Hematopoietic multipotent progenitor cell treated with erythropoietin and hydrocortisone succinate and interleukin-3 and kit ligand, for 4 days (in vitro differentiated cells): ENCODE results near the gene RPS17.
"Not testable (repeated sequence)": the region's sequence is repeated elsewhere in the genome, so short reads cannot be mapped to it uniquely, and the experiment has no call there.

Source experiments
- DNase-seq: peaks from one replicate; pipeline ENCODE4 v3.0.0-alpha.2; 2015

The RPS17 gene

DNA sequence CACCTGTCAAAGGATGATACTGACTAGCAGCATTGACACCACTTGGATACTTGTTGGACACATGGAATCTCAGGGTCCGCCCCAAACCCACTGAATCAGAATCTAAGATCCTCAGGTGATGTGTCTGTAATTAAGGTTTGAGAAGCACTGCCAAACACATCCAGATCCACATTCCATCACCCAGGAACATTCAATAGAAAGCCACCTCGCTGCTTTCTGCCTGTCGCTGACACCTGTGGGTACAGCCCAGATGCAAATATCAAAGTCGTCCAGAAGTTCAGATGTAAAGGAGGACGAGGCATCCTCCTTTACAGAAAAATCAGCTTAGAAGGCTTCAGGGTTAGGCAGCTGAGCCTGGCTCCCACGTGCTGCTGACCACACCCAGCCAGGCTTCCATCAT is 5.2 kb upstream of the RPS17 start:
- DNase-seq = no peak

DNA sequence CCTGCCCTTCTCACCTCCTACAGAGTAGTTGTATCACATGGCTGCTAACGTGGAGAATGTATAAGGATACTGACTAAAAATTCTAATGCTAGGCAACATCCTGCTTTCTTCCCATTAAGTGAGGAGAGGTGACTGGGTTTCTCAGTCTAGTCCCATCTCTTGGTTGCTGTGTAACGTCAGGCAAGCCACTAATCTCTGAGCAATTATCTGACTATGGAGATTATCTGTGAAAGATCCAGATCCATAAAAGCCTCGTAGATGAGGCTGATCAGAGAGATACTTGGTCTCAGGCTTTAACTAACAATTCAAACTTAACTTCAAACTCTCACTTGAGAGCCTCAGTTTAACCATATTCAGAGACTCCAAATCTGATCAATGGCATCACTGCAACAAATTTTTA is 4.7 kb upstream of the RPS17 start:
- DNase-seq = no peak

DNA sequence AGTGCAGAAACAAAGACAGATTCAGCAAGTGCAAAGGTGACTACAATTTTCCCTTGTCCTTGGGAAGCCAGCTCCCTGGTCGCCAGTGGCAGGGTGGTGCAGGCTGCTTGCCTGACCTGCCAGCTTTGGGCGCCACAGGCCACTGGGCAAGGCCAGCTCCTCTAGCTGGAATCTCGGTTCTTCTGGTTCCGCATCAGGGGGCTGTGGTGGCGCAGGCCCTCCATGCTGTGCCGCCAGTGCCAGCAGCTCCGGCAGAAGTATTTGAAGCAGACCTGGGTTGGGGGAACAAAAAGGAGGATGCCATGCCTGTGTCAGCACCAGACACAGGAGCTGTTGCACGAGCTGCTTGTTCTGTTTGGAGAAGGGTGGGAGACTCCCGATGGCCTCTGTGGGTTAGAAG is 4.2 kb upstream of the RPS17 start:
- DNase-seq = no peak

DNA sequence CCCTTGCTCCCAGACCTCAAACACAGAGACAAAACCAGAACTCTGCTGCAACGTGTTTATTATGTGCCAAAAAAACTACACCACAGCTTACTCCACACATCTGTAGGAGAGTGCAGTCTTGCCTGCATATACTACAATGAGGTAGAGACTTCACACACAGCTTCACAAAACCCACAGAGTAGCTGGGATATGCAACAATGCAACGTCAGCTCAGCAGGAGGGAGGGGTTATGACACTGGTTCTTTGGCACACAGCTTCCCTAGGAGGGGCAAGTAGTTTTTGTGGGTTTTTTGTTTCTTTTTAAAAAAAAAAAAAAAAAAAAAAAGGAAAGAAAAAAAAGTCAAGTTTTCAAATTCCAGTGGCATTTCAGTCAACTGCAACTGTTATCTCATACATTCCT is 2.9 kb upstream of the RPS17 start:
- peak; percentile 80 for DNase-seq

DNA sequence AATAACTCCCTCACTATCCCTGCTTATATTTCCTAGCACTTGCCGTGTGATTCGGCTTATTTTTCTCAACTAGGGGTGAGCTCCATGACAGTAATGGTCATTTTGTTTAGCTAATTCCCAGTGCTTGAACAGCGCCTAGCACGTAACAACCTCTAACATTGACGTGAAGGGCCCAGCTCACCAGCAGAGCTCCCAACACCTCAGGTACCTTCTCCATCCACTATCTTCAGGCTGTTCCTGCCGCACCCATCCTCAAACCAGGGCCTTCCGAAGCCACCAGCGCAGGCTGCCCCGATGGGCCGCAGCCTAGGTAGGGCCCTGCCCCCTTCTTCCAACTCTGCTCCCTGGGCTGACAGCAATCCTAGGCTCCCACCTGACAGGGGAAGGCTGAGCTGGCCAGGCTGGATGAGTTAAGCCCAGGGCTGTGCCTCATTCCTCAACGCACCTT is 751 bp upstream of the RPS17 start:
- peak; percentile 39 for DNase-seq

DNA sequence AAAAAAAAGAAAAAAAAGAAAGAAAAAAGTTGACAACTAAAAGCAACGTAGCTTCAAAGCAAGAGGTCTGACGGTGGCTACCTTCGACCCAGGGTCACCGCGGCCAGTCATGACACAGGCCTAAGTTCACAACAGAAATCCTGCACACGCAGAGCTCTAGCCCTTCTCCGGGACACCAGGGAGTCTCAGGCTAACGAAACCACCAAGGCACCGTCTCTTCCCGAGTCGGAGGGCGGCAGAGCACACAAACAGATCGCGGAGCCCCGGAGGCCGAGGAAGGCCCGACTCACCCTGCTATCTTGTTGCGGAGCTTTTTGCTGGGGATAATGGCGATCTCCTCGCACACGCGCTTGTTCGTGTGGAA is 584 bp downstream of the RPS17 start:
- DNase-seq = peak; percentile 36

DNA sequence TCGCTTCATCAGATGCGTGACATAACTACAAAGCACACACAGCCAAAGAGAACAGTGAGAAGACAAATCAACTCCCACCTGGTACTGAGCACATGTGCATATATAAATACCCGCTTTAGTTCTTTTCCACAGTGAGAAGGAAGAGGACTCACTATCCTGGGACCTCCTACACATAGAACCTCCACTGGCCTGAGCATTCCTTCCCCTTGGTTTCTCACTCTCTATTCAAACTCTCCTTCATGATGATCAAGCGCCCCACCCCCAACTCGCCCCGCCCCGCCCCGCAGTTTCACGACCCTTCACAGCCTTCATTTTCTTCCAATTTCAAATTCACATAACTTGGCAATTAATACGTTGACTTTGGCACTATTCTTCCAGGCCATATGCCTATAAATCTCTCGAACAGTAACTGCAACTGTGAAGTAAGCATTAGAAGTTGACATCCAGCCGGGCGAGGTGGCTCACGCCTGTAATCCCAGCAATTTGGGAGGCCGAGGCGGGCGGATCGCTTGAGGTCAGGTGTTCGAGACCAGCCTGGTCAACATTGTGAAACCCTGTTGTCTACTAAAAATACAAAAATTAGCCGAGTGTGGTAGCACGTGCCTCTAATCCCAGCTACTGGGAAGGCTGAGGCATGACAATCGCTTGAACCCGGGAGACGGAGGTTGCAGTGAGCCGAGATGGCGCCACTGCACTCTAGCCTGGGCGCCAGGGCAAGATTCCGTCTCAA is 1.1 kb downstream of the RPS17 start:
- peak; percentile 45 for DNase-seq

DNA sequence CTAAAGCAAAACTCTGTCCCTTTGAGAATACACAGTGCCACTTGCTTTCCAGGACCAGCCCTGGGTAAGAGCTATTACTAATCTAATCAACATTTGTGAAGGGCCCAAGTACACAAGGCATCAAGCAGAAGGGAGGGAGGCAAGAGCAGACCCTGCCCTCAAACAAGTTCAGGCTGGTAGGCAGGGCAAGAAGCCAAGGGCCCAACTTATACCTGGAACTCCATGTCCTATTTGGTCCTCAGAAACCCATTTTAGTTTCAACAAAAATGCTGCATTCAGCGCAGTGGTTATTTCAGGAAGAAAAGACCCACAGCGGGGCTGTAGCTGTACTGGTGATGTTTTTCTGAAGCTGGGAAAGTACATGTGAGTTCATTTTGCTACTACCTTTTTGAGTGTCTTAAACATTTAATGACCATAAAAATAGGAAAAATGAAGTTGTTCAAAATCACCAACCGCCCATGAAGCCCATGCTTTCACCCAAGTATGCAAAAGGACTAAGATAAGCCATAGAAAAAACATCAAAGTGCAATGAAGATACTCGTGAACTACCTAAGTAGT is 2.8 kb downstream of the RPS17 start:
- no peak for DNase-seq

DNA sequence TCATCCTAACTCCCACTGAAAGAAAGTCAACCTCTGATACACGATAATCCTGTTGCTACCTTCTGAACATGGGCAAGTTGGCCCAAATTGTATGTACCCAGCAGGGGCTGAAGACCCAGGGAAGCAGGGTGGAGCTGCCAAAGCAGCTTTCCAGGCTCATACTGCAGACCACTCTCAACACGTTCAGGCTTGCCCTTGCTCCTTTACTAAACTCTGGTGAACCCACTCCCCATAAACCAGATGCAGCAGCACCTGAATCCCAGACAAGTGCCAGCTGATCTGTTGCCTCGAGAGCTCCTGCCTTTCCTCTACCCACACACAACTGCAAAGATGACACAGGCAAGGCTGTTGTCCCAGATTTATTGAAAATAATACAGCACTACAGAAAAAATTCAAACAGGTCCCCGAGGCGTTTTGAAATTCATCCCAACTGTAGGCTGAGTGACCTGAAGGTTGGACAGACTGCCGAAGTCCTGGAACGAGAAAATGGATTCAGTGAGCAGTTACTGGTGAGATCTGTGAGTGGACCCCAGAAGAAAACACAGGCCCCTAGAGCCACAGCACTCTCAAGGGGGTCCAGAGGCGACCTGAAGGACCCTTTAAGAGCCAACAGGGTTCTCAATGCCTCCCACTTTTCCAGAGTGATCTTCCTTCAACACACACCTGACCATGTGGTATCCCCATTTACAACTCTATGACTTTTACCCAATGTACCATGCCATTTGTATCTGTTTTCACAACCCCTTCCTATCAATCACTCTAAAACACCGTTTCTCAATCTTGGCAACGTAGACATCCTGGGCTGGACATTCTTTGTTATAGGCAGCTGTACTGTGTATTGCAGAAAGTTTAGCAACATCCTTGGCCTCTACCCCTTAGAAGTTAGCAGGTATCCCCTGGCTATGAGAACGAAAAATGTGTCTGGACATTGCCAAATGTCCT is 3.6 kb downstream of the RPS17 start:
- no peak for DNase-seq

DNA sequence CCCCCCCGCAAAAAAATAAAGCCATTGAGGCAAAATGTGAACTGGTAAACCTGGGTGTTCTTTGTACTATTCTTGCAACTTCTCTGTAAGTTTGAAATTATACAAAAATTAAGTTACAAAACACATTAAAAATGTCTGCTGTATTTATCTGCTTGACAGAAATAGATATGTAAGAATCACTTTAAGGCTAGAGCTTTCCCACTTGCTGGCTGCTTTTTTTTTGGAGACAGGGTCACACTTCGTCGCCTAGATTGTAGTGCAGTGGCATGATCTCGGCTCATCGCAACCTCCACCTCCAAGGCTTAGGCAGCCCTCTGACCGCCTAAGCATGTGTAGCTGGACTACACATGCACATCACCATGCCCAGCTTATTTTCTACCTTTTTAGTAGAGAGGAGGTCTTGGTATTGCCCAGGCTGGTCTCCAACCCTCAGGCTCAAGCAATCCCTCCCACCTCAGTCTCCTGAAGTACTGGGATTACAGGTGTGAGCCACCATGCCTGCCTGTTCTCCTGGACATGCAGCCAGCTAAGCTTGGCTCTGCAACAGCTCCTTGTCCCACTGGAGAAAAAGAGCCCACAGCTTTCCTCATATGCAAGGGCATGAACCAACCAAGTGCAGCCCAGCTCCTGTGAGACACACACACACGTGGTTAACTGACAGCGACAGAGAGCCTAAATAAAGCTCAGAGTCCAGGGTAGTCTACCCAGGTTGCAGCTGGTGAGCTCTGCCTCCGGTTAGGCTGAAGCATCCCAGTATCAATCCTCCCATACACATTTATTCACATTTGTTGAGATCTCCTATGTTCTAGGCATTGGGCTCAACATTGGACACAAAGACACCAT is 4.5 kb downstream of the RPS17 start:
- no peak for DNase-seq

DNA sequence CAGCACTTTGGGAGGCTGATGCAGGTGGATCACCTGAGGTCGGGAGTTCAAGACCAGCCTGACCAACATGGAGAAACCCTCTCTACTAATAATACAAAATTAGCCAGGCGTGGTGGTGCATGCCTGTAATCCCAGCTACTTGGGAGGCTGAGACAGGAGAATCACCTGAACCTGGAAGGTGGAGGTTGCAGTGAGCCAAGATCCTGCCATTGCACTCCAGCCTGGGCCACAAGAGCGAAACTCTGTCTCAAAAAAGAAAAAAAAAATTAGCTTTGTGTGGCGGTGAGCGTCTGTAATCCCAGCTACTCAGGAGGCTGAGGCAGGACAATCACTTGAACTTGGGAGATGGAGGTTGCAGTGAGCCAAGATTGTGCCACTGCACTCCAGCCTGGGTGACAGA is 5.1 kb downstream of the RPS17 start:
- not testable (repeated sequence) for DNase-seq

DNA sequence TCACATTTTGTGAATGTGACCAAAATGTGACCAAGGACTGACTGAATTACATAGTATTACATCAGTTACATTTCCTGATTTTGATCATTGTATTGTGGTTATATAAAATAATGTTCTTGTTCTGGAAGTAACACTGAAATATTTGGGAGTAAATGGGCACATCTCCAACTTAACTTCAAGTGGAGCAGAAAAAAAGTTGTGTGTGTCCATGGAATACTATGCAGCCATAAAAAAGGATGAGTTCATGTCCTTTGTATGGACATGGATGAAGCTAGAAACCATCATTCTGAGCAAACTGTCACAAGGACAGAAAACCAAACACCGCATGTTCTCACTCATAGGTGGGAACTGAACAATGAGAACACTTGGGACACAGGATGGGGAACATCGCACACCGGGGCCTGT is 5.8 kb downstream of the RPS17 start:
- not testable (repeated sequence) for DNase-seq

DNA sequence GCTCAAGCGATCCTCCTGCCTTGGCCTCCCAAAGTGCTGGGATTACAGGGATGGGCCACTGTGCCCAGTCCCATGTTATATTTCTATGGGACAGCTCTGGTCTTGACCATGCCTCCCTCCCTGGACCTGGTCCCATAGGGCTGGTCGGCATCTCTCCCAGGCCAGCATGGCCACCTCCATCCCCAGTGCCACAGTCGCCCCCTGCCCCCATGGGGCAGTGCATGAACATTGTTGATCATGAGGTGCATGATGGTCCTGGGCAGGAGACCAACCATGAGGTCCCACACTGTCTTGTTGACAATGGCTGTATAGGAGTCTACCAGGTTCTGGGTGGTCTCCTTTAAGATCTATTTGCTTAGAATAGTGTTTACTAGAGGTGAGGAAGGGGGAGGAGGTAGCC is 6.5 kb downstream of the RPS17 start:
- DNase-seq = no peak

DNA sequence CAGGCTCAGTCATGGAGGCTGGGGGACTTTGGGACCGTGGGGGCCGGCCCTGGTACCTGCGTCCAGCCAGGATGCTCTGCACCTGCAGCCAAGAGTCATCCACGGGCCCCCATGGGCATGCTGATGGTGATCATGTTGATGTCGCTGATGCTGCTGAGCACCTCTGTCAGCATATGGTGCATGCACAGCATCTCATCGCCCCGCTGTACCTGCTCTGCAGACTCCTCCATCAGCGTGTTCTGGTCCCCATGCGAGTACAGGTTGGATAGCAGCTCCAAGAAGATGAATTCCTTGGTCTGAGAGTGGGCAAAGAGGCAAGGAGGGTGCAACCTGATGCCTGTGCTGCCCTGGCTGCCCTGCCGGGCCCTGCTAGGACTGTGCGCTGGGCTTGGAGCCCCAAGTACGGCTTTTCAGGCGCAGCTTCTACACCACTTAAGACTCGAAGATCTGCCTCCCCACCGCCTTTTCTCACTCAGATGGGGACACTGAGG is 7.2 kb downstream of the RPS17 start:
- DNase-seq = no peak

DNA sequence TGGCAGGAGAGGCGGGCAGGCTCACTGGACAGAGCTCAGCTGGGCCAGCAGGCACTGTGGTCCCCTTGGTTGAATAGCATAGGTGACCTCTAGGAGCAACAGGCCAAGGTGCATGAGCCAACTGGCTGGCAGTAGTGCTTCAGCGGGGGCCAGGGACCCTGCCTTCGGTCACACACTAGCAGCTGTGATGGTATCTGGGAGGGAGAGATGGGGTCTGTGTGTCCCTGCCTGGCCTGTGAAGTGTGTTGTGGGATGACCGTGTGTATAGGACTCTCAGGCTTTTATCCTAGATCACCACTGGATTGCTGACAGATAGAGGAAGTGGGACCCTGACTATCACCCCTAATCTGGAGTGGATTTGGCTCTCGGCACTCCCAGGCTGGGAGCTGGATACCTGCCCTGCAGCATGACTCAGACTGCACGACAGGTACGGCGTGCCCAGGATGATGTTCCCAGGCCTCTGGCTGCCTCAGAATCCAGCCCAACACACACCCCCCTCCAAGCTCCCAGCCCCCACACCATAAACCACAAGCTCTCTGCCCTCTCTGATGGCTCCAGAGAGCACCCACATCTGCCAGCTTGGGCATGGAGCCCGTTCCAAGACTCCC is 7.8 kb downstream of the RPS17 start:
- DNase-seq = no peak

DNA sequence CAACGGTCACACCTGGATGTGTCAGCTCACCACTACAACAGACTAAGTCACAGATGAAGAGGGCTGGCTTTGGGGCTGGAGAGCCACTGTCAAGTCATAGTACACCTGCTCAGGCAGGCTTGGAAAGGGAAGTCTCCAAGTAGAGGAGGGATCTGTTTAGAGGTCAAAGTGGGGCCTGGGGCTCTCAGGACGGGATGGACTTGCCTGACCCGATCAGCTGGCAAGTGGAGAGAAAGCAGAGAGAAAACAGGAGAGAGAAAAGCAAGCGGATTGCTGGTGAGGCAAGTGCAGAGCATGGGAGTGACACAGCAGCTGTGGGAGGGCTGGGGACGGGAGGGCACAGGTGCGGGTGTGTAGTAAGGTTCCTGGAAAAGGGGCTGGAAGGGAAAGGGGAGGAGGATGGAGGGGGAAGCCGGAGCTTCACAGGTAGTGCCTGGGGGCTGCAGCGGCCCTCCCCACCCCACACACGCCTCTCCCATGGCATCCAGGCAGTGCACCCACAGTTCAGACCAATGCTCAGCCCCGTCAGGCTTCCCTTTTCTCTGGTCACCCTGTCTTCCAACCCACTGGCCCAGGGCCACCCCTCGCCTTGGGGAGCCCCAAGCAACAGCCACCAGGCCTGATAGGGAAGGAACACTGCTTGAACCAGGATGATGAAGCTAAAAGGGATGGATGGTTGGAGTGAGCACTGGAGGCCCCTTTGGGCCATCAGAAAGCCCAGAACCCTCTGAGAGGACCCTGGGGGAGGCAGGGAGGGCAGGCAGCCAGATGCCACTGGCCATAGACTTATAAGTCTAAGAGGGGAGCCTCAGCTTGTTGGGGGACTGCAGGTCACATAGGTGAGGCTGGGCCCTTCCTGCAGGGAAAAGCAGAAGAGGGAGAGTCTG is 8.5 kb downstream of the RPS17 start:
- DNase-seq = no peak

DNA sequence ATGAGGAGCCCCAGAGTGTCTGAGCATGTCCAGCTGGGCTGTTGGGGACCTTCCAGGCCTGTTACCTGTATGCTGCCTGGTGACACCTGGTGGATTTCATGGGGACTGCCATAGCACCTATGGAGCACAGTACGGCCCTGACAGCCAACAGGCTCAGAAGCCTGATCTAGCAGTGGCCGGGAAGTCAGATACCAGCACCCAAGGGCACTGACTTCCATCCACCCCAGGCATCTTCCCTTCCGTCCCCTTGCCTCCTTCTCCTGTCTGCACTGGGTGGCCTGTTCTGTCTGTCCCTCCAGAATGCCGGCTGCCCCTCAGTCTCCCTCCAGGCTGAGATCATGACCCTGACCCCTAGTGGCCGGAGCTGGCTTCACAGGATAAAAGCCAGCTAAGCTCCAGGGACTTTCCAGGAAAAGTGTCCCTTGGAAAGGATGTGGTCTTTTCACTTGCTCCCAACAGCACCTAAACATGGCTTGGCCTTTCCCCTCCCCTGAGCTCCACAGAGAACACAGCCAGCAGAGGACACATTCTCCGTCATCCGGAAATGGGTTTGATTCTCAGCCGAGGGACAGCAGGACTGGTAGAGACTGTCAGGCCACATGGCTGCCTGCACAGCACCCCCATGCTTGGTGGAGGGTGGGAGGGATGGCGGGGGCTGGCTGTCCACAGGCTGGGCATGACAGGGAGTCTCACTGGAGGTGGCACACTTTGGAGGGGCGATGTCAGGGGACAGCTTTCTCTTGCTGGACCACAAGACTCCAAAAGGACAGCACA is 9.5 kb downstream of the RPS17 start:
- DNase-seq = peak; percentile 77

DNA sequence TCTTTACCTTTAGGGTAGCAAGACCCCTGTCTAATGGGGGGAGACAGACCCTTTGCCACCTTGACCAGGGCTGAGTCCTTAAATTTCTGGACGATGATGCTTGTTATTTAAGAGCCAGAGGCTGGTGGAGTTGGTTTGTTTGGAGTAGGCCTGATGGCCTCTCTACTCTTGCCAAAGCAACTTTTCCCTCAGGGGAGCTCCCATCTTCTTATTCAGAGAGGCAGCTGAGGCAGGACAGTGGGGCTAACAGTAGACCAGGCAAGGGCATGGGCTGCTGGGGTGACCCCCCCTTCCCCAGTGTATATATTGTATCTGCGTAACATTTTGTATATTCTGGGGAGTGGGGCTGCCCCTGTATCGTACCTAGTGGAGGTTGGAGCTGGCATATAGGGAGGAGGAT is 10.3 kb downstream of the RPS17 start:
- no peak for DNase-seq

DNA sequence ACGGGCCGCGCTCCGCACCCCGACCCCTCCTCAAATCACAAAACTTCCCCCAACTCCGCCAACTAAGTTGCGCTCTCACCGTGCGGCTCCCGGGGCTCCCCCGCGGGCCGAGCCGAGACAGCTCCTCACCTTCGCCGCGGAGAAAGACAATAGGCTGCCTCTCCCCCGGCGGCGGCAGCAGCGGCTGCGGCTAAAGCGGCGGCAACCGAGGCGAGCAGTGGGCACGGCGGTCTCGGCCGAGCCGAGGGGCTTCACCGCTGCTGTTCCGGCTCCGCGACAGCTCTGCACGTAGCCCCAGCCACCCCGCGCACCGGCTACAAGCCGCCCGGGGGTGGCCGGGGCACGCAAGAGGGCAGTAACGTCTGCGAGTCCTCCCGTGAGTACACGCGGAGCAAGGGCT is 26.7 kb downstream of the RPS17 start:
- not testable (repeated sequence) for DNase-seq

DNA sequence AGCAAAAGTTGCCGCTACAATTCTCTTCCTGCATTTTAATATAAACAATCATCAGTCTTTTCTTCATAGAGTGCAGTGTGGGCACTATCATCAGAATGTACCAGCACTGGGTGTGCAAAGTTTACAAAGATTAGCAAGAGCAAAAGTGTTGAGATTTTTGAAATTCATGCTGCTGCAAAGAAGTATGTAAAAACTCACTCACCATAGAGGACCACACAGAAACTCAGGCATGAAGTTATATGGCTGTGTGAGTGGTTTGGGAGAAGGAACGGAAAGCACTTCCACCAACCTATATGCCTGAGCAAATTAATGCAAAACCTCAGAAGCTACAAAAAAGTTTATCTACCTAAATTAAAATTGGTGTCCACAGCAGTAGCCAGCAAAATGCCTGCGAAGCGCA is 32.6 kb downstream of the RPS17 start:
- not testable (repeated sequence) for DNase-seq
